PFSK-1 (cell line): ENCODE data around the gene GPR176.

Experiments
- FOXP2 ChIP-seq: optimal IDR thresholded peaks from 2 replicates; pipeline ENCODE3; 2011; ENCODE audit warnings: borderline replicate concordance, control low read depth, inconsistent platforms; ENCODE audit not compliant: insufficient read depth; ENCODE audit errors: extremely low read length, extremely low read depth
- POLR2AphosphoS5 ChIP-seq: IDR thresholded peaks from 2 replicates; pipeline ENCODE4 v1.6.1; 2012; ENCODE audit warnings: low read depth, mild to moderate bottlenecking, control low read depth, low read length, moderate library complexity
- REST ChIP-seq, 2 experiments: IDR thresholded peaks; 2 replicates each; pipeline versions ENCODE4 v1.6.1 to v1.8.0; 2011 to 2012; ENCODE audit warnings: low read depth in 2 of 2, low read length in 2 of 2, control low read depth in 1 of 2, inconsistent platforms in 1 of 2, mild to moderate bottlenecking in 1 of 2, moderate library complexity in 1 of 2; ENCODE audit not compliant: insufficient read depth in 1 of 2
- SIN3A ChIP-seq: IDR thresholded peaks from 2 replicates; pipeline ENCODE4 v1.6.1; 2012; ENCODE audit warnings: mild to moderate bottlenecking, low read length, moderate library complexity, borderline replicate concordance; ENCODE audit not compliant: insufficient read depth
- TAF1 ChIP-seq: IDR thresholded peaks from 2 replicates; pipeline ENCODE4 v1.6.1; 2012; ENCODE audit warnings: low read length, control low read depth, borderline replicate concordance; ENCODE audit not compliant: insufficient read depth

Gene GPR176

GRCh38 chr15:39914977-39915376 is 5.1 kb downstream of the GPR176 start:
- TF ChIP-seq FOXP2 (no peak), REST (IDR thresholded peaks at IDR 0.05; ENCODE audit: insufficient read depth in 1 of 2, low read depth in 2 of 2, low read length in 2 of 2) (no peak)

DNA sequence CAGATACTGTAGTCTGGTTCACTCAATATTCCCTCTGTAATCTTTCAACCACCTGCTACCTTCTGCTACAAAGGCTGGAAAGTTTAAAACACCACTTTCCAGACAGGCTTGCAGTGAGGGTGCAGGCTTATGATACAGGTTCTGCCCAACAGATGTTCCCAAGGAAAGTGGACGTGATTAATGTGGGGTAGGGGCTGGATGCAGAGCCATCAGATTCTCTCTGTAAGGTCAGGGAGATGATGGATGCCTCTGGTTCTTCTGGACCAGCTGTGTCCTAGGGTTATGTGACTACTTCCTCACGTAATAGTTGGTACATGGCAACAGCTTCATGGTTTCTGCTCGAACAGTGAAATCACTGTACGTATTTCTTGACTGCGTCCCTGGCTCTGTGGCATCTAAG is 11.1 kb downstream of the GPR176 start:
- TF ChIP-seq REST (IDR thresholded peaks at IDR 0.05; ENCODE audit: insufficient read depth in 1 of 2, low read depth in 2 of 2, low read length in 2 of 2) (no peak), POLR2AphosphoS5 (no peak), TAF1 (no peak), SIN3A (no peak), FOXP2 (no peak)

- TF ChIP-seq POLR2AphosphoS5 (no peak), REST (IDR thresholded peaks at IDR 0.05; ENCODE audit: insufficient read depth in 1 of 2, low read depth in 2 of 2, low read length in 2 of 2) (no peak), TAF1 (no peak), FOXP2 (no peak), SIN3A (no peak)
Measured at GRCh38 chr15:39908186-39908585, 11.9 kb downstream of the GPR176 start.

- TF ChIP-seq SIN3A: no peak
- TF ChIP-seq TAF1: no peak
- TF ChIP-seq REST (IDR thresholded peaks at IDR 0.05; ENCODE audit: insufficient read depth in 1 of 2, low read depth in 2 of 2, low read length in 2 of 2): no peak
- TF ChIP-seq FOXP2: no peak
- no peak for TF ChIP-seq POLR2AphosphoS5
Measured at GRCh38 chr15:39907216-39907615, 12.8 kb downstream of the GPR176 start.

DNA sequence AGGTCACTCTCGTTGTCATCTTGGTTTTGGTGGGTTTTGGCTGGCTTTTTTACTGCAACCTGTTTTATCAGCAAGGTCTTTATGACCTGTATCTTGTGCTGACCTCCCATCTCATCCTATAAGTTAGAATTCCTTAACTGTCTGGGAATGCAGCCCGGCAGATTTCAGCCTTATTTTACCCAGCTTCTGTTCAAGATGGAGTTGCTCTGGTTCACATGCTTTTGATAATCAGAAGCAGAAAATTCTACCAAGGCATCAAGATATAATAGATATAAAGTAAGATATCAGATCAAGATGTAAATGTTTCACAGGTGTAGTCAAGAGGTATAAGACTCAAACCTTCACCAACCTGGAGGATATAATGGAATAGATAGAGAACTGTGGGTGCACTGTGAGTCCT is 16.0 kb downstream of the GPR176 start:
- TF ChIP-seq POLR2AphosphoS5 (no peak), FOXP2 (no peak)

DNA sequence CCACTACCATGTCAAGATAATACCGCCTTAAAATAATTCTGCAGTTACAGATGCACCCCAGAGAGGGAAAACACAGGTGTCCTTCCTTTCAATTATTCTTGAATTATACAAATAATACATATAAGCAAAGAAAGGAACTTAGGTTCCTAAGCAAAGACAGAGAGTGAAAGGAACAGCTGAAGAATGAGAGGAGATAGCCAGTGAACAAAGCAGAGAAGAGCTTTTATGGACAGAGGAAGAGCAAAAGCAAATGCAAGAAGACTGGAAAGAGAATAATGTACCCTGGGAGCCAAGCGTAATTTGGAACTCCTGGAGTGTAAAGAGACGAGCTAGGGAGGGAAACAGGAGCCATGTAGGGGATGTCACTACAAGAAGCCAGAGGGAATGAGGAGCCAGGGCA is 21.7 kb downstream of the GPR176 start:
- no peak for TF ChIP-seq FOXP2
- no peak for TF ChIP-seq TAF1
- TF ChIP-seq SIN3A: no peak
- TF ChIP-seq REST (IDR thresholded peaks at IDR 0.05; ENCODE audit: insufficient read depth in 1 of 2, low read depth in 2 of 2, low read length in 2 of 2): no peak
- no peak for TF ChIP-seq POLR2AphosphoS5
